Activated CD8-positive, alpha-beta memory T cell treated with anti-CD3 and anti-CD28 coated beads, Interleukin-2, amount 50 U/mL, for 1 hour (primary cell): ENCODE measurements around the gene YAF2.
"Not testable (repeated sequence)": the region's sequence is repeated elsewhere in the genome, so short reads cannot be mapped to it uniquely, and the experiment has no call there.

ENCODE experiments used
- DNase-seq: peaks from one replicate; pipeline ENCODE4 v3.0.0-alpha.2; 2020; ENCODE audit errors: extremely low read depth

YAF2 gene

DNA sequence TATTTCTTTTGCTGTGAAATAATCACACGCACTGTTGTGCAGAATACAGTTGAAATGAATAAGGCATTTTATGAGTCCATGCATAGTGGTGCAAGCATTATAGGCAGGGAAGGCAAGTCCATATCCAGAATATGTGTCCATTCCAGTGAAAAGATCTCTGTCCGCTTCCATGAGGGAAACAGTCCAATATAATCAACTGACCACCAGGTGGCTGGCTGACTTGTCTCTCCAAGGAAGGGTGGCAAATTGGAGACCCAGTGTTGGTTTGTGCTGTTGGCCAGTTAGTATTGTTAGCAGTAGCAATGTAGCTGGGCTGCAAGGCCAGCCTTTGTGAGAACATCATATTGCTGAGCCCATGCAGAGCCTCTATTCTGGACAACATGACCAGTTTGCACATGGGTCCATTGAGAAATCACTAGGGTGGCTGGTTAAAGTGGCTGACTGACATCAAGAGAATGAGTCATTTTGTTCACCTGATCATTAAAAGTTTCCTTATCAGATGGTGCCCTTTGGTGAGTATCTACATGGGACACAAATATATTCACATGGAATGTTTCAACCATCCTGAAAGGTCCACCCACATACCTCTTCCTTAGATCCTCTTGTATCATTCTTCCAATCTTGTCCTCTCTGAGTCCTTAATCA lies 17.3 kb upstream of the YAF2 start:
- DNase-seq = no peak

DNA sequence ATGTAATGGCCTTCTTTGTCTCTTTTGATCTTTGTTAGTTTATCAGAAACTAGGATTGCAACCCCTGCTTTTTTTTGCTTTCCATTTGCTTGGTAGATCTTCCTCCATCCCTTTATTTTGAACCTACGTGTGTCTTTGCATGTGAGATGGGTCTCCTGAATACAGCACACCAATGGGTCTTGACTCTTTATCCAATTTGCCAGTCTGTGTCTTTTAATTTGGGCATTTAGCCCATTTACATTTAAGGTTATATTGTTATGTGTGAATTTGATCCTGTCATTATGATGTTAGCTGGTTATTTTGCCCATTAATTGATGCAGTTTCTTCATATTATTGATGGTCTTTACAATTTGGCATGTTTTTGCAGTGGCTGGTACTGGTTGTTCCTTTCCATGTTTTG lies 14.6 kb upstream of the YAF2 start:
- not testable (repeated sequence) for DNase-seq

DNA sequence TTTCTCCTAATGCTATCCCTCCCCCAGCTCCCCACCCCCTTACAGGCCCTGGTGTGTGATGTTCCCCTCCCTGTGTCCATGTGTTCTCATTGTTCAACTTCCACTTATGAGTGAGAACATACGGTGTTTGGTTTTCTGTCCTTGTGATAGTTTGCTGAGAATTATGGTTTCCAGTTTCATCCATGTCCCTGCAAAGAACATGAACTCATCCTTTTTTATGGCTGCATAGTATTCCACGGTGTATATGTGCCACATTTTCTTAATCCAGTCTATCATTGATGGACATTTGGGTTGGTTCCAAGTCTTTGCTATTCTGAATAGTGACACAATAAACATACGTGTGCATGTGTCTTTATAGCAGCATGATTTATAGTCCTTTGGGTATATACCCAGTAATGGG lies 11.0 kb upstream of the YAF2 start:
- DNase-seq = not testable (repeated sequence)

DNA sequence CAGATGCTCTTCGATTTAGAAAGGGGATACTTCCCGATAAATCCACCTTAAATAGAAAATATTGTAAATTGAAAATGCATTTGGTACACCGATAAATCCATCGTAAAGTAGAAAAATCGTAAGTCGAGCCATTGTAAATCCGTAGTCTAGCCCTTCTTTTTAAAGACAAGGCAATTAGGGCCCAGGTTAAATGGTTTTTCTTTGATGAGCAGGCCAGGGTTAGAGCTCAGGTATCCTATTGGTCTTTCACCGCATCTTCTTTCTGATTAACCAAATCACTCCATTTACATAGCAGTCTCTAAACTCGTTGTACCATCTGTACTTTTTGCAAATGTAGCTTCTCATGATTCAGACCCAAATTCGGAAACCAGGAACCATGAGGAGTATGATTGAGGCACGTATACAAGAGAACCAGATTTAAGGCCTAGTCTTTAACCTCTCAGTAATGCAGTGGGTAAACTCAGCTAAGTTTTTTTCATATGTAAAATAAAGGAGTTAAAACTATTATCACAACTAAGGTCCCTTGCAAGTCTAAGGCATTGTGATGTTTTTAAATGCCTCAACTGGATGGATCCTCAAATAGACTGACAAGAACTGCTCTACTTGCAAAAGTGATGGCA lies 2.2 kb upstream of the YAF2 start:
- no peak for DNase-seq

DNA sequence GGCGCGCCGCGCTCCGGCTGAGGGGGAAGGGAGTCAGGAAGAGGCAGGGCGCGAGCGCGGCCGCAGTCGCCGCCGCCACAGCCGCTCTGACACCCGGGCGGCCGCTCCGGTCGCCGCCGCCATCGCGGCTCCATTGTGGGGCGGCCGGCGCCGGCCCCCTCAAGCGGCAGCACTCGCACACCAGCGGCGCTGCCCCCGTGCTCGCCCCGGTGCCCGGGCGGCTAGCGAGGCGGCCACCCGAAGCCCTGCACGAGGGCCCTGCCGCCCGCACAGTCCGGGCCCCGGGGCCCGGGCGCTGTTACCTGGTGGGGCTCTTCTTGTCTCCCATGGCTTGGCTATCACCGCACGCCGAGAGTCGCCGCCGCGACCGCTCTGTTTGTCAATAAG lies 202 bp downstream of the YAF2 start:
- no peak for DNase-seq

DNA sequence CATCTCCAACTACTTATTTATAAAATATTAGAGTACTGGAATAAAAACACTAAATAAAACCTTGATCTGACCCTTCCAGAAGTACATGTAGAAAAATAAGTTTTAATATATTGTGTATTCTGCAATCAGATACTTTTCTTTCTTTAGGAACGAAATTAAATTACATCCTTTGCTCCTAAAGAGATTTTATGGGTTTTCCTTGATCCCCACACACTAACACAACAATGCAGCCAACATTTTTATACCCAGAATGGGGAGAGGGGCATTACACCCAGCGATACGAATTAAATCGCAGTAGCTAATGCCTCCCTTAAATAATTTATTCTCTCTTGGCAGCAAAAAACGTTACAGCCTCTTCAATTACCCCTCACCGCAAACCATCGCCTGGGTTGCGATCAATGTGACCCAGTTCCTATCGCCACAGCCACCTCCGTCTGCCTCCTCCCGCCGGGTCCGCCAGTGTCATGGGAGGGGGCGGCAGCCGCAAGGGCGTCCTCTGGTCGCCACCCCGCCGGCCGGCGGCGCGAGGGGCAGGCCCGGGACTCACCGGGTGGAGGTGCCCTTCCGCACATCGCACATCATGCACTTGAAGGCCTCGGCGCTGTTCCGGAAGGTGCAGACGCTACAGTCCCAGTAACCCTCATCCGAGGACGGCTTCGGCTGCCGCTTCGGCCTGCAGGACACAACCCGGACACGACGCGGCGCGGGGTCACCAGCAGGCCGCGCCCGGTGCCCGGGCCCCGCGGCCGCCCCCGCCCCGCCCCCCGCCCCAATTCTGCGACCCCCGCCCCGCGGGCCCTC lies 796 bp downstream of the YAF2 start:
- DNase-seq = peak; percentile 25

DNA sequence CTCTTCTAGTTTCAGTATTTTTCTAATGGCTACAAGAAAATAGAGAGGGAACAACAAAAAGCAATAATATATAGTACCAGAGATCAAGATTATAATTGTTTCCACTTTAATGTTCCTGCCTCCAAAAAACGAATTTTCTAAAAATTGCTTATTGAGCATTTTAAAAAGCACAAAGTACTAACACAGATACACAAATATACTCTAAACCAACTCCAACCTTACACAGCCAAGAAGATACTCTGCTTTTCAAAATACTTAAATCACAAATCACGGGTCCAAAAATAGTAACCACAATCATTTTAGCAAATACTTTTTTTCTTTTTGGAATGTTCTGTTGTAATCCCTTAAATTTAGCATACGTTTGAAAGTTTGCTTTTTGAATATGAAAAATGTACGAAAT lies 2.0 kb downstream of the YAF2 start:
- DNase-seq = no peak

DNA sequence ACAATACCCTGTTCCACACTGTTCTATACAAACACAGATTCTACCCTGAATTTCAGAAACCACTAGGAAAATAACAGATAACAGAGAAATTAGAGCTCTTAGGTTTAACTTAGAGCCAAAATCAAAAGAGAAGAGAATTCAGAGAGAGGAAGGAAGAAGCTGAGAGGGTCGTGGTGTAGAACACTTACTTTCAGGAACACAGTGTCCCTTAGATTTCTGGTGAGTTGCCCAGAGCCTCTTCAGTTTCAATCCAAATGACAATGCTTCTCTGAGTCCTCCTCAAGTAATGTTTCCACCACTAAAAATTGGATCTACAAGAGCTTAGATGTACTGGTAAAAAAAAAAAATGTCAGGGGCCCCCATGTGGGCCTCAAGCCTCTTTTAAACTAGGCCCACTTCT lies 2.6 kb downstream of the YAF2 start:
- no peak for DNase-seq

DNA sequence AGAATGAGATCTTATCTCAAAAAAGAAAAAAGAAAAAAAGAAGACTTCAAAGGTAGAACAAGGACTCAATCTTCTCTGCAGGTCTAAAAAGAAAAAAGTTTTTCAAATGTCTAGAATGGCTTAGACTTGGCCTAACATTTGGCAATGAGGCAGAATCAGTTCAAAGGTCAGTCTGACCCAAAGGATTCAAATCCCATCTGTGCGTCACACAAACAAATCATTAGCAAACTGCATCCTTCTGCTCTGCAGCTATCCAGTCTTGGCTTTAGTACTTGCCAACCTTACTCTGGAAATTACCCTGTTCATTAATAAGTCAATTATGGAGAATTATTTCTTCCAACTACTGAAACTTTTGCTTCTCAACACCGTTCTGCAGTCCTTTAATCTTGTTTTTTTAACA lies 3.1 kb downstream of the YAF2 start:
- no peak for DNase-seq

DNA sequence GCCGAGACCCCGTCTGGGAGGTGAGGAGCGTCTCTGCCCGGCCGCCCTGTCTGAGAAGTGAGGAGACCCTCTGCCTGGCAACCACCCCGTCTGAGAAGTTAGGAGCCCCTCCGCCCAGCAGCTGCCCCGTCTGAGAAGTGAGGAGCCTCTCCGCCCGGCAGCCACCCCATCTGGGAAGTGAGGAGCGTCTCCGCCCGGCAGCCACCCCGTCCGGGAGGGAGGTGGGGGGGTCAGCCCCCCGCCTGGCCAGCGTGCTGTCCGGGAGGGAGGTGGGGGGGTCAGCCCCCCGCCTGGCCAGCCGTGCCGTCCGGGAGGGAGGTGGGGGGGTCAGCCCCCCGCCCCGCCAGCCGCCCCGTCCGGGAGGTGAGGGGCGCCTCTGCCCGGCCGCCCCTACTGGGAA lies 10.5 kb downstream of the YAF2 start:
- not testable (repeated sequence) for DNase-seq

DNA sequence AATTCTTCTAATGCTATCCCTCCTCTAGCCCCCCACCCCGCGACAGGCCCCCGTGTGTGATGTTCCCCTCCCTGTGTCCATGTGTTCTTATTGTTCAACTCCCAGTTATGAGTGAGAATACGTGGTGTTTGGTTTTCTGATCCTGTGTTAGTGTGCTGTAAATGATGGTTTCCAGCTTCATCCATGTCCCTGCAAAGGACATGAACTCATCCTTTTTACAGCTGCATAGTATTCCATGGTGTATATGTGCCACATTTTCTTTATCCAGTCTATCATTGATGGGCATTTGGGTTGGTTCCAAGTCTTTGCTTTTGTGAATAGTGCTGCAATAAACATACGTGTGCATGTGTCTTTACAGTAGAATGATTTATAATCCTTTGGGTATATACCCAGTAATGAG lies 13.5 kb downstream of the YAF2 start:
- DNase-seq = not testable (repeated sequence)

DNA sequence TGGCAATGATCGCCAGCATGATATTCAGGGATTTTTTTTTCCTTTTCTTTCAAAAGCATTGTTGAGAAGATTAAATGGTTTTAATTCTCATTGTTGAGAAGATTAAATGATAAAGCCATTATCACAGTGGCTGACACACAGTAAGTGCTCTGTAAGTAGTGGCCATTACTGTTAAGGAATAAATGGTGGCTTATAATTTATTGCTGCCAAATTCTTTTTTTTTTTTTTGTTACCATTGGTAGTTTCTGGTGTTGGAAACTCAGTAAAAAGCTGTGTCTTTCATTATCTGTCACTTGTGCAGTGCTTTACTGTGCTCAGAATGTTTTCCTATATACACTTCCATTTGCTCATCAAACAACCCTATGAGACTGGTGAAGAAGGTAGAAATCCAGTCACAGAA lies 15.3 kb downstream of the YAF2 start:
- DNase-seq = no peak

DNA sequence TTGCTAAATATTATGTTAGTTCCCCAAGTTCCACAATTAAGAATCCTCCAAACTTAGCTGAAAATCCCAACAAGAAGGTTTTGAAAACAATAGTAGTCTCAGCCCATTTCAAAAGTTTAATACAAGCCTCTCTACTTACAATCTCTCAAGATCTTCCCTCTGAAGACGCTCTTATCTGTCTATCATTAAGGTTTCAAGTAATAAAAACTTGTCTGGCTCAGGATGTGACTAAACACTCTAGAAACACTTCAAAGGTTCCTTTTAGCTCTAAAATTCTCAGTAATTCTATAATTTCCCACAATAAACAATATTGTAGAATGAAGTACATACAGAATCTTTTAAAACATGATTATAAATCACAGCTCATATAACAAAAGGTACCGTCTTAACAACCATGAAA lies 16.3 kb downstream of the YAF2 start:
- DNase-seq = no peak

DNA sequence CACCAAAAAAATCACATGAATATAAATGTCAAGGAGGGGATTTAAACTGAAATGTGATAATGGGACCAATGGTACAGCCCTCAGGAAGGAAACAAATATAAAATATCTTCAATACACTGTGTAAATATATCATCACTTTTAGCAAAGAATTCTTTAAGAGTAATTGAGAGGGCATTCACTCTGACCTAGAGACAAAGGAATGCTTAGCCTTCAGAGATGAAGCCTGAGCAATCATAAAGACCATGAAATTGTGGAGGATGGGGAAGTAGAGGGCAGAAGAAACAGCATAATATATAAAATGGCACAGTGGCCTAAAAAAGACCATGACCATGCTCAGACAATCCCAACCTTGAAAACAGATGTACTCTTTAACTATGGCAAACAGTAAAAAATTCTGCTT lies 20.4 kb downstream of the YAF2 start:
- no peak for DNase-seq

DNA sequence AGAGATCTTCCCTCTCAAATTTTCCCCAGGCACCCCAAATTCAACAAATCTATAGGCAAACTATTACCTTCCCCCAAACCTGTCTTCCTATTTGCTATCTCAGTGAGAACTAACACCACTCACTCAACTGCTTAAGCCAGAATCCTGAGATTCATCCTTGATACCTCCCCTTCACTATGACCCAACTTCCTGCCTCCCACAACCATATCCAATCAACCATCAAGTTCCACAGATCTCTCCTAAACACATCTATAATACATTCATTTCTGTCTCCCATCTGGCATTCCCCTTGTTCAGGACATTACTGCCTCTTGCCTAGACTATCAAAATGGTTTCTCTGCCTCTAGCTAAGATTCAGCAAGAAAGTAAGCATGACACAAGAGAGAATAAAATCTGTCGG lies 21.3 kb downstream of the YAF2 start:
- DNase-seq = no peak

DNA sequence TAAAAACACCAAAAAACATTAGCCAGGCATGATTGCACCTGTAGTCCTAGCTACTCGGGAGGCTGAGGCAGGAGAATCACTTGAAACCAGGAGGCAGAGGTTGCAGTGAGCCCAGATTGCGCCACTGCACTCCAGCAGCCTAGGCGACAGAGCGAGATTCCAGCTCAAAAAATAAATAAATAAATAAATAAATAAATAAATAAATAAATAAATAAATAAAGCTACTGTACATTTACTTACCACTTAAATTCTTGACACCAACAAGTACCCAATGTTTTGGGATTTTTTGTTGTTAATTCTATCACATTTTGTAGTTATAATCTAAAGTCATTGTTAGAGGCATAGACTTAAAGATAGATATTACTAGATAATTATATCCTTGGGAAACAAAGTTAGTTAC lies 22.3 kb downstream of the YAF2 start:
- not testable (repeated sequence) for DNase-seq

DNA sequence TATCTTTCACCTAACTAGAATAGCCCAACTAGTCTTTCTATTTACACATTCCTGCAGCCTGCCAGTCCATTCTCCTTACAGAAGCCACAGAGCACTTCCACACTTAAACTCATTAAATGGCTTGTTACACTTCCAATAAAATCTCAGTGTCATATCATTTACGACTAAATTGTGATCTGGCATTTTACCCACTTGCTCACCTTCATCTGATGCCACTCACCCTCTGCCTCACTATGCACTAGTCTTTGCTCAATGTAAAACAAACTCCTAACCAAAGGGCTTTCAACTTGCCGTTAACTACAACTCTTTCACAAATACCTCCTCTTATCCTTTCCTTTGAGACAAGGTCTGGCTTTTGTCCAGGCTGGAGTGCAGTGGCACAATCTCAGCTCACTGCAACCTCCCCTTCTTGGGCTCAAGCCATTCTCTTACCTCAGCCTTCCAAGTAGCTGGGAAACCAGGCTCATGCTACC lies 24.1 kb downstream of the YAF2 start:
- no peak for DNase-seq

DNA sequence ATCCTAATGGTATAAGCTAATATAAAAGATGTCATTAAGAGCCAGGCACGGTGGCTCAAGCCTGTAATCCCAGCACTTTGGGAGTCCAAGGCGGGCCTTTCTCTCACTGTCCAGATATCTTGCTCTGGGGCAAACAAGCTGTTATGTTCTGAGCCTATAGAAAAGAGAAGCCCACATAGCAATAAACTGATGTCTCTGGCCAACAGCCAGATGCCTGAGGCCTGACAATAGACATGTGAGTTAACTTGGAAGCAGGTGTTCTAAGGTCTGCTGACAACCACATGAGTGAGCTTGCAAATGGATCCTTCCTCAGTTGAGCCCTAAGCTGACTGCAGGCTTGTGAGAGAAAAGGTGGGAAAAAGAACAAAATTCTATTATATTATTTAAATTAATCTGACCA lies 25.0 kb downstream of the YAF2 start:
- DNase-seq = no peak

DNA sequence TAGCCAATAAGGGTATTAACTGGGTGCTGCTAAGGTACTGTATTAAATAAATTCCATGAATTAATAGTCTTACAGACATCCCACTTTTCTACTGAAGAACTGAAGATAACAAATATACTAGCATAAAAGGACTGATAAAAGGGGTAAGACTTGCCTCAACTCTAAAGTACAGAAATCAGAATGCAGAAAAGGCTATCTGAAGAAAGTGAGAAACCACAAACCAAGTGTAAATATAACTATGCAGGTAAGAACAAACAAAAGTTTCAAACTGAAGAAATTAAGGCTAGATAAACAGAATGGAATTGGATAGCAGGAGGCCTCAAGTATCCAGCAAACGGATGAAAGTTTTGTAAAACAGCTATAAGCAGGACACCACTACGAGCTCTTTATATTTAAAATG lies 29.5 kb downstream of the YAF2 start:
- no peak for DNase-seq

DNA sequence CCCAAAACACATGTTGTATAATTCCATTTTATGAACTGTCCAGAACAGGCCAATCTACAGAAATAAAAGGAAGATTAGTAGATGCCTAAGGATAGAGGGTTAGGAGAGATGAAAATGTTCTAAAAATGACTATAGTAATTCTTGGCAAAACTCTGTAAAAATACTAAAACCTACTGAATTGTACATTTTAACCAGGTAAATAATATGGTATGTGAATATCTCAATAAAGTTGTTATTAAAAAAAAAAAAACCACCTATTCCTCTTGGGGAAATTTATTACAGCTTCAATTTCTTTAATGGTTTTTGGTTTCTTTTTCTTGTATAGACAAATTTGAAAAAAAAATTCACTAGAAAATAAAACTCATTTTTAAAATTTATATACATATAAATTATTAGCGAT lies 33.2 kb downstream of the YAF2 start:
- no peak for DNase-seq

DNA sequence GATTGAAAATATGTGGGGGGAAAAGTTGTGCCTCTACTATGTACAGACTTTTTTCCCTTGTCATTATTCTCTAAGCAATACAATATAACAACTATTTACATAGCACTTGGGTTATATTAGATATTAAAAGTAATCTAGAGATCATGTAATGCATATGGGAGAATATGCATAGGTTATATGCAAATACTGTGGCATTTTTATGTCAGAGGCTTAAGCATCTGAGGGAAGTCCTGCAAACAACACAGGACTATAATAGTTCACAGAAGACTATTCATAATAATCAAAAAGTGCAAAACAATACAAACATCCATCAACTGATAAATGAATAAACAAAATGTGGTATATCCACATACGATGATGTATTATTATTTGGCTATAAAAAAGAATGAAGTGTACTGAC lies 33.7 kb downstream of the YAF2 start:
- no peak for DNase-seq

DNA sequence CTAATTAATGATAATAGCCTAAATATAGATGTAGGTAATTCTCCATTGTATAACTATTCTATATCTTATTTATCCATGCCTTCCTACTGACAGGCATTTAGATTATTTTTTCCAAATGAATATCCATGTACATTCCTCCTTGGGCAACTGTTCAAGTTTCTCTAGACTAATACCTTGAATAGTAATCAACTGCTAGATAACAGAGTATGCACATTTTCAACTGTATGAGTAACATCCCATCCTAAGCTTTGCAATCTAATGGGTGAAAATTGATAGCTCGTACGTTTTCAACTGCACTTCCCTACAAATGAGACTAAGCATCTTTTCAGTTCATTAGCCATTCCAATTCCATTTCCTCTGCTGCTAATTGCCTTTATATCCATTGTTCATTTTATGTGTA lies 37.0 kb downstream of the YAF2 start:
- no peak for DNase-seq

DNA sequence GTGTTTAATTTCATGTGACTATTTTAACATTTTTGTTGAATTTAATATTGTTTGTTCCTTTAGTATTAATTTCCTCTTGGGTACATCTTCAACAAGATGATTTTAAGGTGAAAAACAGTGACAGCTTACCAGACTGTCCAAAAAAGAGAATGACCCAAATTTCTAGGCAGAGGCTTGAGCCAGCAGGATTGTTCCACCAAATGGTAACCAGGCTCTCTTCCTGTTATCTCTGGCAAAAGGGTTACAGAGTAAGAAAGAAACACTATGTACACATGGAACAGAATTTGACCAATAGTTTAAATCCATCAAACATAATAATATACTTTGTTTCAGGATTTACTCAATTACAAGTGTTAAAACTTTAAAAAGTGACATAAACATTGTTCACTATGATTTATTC lies 39.0 kb downstream of the YAF2 start:
- DNase-seq = no peak
